NCI-H2107 (cell line): ENCODE results near the gene SMARCC1.
"Not testable (repeated sequence)": the region's sequence is repeated elsewhere in the genome, so short reads cannot be mapped to it uniquely, and the experiment has no call there.

ENCODE experiments used
- DNase-seq: peaks from one replicate; lab custom pipeline; 2025; lab: John Stamatoyannopoulos, UW

The SMARCC1 gene

DNA sequence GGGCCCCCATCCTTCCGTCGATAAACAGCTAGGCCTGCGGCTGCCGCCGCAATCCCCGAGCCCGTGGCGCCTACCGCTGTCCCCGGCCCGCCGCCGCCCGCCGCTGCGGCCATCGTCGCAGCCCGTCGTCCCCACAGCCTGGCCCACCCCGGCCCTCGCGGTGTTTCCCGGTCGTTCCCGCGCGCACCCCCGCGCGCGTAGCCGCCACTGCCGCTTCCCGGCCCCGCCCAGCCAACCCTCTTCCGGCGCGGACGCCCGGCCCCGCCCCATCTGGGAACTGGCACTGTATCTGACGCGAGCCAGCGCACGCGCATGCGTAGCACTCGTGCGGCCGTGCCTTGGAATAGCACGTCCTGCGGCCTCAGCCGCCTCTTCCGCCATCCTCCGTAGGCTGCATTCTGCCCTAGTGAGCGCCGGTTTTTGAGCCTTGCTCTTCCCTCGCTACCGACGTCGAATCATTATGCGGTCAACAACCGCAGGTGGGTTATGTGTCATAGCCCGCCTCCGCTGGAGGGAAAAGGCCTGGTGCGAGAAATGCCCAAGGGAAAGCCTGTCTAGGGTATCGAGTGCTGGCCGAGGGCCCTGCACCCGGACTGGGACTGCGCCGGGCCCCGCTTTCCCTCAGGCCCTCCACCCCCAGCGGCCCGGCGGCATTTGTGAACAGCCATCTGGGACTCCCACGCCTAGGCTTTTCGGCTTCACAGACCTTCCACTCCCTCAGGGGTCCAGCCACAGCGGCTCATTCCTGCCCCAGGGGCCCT, at the start of gene SMARCC1:
SMARCC1 (minus strand) TSS at position 209 of the 761 bp plus-strand sequence; CDS start at position 113, 96 bp downstream.
- DNase-seq: peak; percentile 81

DNA sequence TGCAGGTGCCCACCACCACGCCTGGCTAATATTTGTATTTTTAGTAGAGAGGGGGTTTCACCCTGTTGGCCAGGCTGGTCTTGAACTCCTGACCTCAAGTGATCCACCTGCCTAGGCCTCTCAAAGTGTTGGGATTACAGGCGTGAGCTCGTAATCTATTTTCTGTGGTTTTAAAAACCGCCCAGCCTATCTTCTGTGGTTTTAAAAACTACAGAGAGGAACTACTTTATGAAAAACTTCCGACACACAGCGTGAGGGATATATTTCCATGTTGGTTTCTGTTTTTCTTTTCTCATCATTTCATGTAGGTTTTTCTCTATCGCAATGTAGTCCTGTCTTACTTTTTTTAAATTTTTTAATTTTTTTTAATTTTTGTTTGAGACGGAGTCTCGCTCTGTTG, 47.8 kb upstream of the SMARCC1 start:
- not testable (repeated sequence) for DNase-seq

DNA sequence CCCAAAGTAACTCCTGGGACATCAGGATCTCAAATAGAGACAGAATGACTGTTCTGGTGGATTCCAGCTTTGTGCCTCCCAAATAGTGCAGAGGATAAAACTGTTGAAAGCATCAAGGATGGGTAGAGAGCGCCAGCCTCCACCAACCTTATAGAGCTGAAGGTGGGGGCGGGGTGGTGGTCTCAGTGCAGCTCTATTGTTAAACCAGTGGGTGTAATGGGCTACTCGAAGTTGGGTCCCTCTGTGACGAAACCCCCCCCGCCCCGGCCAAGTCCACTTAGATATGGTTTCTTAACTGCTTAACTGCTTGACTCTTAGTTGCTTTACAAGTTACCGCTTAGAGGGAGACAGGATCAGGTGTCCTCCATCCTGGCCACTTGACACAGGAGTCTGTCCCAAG, 43.9 kb upstream of the SMARCC1 start:
- DNase-seq: no peak

DNA sequence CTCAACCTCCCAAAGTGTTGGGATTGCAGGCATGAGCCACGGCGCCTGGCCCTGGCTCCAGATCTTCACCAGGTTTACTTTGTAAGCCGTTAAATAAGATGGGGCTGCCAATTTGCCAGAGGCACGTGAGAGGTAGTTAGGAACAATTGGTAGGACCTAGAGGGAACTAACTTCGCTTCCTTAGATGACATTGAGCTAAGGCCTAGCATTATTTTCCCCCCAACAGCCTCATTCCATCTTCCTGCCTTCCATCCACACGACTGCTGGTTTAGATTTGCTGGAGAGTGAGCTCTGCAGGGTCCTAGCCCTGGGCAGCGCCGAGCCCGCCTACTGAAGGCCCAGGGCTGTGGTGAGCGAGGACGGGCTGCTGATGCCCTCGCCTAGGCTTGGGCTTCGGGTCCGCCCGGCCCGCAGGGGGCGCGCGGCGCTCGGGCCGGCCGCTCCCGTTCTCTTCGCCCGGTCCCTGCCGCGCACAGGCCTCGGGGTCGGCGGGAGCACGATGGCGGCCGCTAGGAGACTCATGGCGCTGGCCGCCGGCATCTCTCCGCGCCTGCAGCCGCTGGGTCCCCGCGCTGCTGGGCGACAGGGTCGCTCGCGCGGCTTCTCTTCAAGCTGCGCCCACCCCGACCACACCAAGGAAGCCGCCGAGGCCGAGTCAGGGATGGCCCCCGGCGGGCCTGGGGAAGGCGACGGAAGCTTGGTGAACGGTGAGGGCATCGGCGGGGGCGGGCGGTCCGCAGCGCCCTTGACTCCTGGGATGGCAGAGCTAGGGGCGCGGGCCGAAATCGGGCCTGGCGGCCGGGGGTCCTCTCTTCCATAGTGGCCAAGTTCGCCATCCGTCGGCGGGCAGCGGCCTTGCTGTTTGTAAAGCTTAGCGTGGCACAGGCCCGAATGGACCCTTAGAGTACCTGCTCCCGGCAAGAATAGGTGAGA, 43.1 kb upstream of the SMARCC1 start:
- peak; percentile 42 for DNase-seq

DNA sequence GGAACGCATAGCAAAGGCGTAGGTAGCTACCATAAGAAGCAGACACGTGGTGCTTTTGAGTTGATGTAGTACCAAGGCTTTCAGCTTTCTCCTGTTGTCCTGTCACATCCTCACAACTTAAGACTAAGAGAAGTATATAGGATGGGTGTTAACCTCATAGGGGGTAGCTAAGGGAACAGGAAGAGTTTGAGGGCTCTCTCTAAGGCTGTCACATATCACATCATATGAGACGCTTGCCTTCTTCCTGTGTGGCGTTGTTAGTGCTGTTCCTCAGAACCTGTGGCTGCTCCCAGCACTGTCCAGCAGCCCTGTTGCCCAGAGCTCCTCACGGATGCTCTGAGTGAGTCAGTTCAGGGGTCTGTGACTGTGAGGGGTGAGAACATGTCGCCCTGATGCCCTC, 35.9 kb upstream of the SMARCC1 start:
- DNase-seq: no peak

DNA sequence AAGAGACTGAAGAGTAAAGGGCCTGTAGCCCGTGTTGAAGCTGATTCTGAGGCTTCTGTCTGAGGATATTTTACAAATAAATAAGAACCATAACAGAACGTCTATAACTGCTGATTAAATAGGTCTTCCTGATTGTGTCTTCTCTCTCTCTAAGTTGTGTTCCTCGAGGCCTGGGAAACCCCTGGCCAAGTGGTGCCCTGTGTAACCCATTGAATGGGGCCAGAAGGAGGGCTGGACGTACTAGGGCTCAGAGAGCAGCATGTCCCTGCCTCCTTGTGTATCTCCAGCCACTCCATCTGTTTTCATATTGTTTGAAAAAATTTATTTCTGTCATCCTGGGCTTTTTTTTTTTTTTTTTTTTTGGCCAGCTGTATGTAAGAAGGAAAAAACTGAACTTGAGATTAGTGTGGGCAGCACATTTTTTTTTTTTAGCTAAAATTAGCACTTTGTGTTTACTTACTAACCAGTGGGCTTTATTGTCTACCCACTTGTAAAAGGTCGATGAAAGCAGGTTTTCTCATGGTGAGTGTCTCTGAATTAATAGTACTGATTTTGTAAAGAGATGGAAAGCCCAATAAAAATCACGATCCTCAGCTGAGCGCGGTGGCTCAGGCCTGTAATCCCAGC, 32.0 kb upstream of the SMARCC1 start:
- DNase-seq: no peak

DNA sequence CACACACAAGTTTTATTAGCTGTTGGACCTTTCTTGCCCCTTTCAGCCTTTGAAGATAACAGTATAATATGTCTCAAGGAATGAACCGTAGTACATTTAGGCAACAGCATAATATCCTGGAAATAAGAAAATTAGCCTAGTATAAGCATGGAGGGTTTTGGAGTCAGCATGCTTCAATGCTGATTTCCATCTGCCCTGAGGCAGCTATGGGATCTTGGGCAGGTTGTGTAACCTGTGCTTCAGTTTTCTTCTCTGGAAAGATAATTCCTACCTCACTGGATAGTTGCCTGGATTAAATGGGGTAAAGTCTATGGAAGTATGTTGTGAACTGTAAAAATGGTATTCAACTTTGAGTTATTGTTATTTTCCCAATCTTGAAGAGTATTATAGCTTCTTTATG, 22.9 kb upstream of the SMARCC1 start:
- no peak for DNase-seq

DNA sequence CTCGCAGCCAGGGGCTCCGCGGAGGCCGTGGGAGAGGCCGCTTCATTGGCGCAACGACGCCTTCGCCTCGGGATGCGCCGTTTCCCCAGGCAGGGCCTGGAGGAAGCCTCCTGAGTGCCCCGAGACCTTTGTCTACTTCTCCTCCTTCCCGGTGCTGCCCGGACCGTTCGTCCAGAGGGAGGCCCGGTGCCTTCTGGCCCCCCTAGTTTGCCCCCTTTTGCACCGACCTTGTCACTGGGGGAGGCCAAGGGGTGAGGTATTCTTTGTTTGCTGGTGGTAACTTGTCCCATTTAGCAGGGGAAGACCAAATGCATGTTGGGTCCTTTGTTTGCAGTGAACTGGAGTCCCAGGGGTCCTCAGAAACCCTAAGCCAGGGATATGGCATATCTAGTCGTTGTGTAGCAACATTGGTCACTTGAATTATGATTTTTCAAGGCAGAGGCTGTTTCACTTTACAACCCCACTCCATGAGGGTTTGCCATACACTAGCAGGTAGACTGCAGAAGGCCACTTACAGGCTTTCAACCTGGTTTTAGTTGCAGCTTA, 21.9 kb upstream of the SMARCC1 start:
- no peak for DNase-seq

DNA sequence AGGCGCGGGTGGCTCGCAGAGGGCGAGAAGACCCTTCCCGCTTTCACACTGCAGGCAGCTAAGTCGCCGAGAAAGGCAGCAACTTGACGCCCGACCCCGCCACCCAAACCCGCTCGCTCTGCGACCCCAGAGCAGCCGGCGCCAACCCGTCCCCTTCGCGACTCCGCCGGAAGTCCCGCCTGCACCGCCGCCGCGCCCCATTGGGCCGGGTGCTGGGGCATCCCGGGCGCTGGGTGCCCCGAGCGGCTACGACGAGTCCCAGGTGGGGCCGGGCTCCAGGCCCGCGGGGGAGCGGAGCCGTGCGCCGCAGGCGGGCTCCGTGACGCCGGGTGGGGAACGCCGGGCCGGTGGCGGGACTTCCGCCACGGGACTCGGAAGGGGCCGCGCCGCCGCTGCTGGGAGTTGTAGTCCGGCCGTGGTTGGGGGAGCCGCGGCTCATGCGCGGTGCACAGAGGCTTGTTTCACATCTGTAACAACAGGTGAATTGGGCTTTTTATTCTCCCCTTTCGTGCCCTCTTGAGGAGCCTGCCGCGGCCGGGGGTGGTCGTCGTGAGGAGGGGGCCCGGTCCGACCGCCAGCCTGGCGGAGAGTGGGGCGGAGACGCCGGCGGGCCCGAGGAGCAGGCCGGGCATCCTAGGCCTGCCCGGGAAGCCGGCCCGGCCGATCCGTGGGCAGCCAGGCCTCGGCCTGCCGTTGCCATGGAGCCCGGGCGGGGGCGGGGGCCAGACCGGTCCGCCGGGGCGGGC, 21.2 kb upstream of the SMARCC1 start, which contains the start of gene DHX30:
DHX30 (plus strand) TSS at position 405 of the 746 bp plus-strand sequence. CDS start 7,546 bp downstream, outside the sequence.
- DNase-seq: no peak

DNA sequence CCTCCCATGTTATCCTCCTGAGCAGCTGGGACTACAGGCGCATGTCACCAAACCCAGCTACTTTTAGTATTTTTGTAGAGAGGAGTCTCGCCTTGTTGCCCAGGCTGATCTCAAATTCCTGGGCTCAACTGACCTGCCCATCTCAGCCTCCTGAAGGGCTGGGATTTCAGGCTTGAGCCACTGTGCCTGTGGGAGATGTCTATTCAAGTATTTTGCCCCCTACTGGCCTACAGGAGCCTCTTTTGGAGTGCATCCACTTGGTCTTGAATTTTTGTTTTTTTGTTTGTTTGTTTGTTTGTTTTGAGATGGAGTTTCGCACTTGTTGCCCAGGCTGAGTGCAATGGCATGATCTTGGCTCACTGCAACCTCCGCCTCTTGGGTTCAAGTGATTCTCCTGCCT, 18.0 kb upstream of the SMARCC1 start:
- DNase-seq: no peak

DNA sequence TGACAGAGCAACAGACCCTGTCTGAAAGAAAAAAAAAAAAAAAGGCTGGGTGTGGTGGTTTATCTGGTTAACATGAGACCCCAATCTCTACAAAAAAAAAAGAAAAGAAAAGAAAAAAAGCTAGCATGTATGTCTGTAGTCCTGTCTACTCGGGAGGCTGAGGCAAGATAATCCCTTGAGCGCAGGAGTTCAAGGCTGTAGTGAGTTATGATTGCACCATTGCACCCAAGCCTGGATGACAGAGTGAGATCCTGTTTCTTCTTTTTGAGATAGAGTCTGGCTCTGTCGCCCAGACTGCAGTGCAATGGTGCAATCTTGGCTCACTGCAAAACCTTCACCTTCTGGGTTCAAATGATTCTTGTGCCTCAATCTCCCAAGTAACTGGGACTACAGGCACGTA, 12.9 kb upstream of the SMARCC1 start:
- DNase-seq: no peak

DNA sequence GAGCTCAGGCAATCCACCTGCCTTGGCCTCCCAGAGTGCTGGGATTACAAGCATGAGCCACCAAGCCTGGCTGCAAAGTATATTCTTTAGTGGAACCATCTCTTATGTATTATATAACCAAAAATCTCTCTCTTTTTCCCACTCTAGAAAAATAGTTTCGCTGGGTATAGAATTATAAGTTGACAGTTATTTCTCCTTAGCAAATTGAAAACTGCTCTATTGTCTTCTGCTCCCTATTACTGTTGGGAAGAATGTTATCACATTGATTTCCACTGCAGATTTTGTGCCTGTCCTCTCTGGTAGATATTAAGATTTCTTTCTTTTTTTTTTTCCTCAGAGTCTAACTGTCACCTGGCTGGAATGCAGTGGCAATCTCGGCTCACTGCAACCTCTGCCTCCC, 11.0 kb upstream of the SMARCC1 start:
- no peak for DNase-seq

DNA sequence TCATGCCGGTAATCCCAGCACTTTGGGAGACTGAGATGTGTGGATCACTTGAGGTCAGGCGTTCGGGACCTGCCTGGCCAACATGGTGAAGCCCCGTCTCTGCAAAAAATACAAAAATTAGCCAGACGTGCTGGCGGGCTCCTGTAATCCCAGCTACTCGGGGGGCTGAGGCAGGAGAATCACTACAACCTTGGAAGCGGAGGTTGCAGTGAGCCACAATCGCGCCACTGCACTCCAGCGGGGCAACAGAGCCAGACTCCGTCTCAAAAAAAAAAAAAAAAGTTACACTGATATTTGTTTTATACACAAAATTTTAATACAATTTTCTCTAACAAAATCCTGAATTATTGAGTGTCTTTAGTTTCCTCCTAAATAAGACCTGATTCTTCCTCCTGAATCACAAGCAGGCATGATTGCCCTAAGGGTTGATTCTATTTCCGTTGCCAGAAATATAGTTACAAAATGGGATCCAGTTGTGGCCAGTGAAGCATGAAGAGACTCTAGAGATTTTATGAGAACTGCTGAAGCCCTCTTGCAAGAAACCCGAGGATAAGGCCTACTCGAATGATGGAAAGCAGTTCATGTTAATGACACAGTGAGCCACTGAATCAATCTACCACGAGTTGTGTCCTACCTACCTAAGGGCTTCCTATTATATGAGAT, 9.6 kb upstream of the SMARCC1 start:
- DNase-seq: no peak

DNA sequence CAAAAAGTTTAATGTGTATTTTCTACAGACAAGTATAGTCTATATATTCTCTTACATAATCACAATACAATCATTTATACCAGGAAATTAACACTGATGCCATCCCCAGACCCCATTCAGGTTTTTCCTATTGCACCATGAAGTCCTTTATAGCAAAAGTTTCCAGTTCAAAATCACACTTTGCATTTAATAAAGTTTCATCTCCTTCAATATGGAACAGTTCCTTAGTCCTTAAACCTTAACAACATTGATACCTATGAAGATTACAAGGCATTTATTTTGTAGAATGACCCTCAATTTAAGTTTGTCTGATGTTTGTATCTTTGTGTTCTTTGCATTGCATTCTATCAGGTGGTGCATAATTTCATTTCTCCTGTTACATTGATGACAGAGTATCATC, 2.0 kb upstream of the SMARCC1 start:
- no peak for DNase-seq

DNA sequence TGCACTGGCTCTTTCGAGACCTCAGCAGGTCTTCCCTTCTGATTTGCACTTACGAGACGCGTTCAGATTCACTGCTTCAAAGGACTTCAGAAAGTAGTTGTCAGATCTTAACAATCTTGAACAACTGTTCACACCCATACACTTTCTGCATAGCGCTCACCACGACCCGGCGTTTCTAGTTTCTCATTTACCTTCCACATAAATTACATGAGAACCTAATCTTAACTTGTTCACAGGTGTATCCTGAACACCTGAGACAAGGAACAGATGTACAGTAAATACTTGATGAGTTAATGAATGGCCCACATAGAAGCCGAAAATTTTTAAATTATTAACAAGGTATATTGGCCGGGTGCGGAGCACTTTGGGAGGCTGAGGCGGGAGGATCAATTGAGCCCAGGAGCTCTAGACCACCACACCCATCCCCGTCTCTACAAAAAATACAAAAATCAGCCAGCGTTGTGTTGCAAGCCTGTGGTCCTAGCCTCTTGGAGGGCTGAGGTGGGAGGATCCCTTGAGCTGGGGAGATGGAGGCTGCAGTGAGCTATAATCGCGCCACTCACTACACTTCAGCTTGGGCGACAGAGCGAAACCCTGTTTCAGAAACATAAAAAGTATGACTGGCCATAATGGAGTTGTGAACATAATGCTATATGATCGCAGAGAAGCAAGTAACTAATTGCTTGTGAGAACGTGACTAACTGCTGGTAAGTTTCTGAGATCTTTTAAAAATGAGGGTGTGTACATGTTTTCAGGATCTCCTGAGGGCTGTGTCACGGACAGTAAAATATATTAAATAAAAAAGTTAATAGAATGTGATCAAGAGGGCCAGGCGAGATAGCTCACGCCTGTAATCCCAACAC, 984 bp upstream of the SMARCC1 start:
- DNase-seq: no peak

DNA sequence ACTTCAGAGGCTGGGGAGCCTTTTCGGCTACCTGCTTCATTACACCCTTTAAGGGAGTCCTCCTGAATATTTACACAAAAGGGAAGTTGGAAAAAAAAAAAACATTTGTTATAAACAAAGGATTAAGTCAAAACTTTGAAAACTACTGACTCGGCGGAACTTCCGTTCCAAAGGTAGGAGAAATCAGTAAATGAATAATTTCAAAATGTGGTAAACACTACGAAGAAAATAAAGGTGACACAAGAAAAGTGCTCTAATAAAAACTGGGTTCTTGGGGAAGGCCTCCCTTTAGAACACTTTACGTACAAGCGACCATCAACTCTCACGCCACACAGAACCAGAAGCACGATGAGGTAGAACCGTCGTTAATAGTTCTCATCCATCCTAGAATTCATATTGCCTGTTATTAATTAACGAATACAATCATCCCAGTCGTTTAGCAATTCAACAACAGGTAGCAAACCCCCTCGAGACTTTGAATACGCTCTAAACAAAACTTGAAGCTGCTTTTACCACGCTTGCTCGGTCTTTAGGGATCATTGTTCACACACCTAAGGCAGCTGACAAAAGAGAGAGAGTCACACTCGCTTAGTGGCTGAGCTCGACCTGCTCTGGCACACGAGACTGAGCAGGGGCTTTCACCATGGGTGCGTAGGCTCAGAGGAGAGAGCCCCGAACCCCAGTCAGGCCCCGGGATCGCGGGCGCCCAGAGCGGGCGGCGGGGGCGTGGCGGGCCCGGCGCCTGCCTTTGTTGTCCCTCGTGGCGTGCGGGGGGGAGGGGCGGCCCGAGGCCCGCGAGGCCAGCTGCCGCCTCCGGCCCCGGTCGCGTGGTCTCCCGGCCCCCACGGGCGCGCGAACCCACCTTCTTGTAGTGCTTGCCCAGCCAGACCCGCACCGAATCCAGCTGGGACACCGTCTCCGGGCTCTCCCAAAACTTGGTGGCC, 680 bp downstream of the SMARCC1 start:
- DNase-seq: no peak

DNA sequence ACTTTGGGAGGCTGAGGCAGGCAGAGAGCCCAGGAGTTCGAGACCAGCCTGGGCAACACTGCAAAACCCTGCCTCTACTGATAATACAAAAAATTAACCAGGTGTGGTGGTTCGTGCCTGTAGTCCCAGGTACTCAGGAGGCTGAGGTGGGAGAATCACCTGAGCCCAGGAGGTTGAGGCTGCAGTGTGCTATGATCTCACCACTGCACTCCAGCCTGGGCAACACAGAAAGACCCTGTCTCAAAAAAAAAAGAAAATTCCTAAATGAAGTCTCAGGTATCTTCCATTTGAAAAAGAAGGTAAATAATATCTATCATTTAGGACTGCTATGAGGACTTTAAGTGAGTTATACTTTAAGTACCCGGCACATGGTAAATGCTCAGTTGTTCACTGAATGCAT, 2.9 kb downstream of the SMARCC1 start:
- no peak for DNase-seq

DNA sequence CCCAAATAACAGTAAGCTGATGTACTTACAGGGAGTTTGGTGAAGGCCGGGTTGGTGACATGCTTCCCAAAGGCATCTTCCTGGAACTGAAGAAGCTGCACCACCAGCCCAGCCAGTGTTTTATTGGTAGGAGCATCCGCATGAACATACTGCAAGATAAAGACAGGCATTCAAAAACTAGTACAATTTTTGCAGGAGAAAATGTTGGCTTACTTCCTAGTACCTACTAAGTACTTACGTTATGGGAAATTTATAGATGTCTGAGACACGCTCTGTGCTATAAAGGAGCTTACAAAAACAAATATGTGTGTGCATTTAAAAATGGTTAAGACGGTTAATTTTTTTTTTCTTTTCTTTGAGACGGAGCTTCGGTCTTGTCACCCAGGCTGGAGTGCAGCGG, 8.9 kb downstream of the SMARCC1 start:
- no peak for DNase-seq

DNA sequence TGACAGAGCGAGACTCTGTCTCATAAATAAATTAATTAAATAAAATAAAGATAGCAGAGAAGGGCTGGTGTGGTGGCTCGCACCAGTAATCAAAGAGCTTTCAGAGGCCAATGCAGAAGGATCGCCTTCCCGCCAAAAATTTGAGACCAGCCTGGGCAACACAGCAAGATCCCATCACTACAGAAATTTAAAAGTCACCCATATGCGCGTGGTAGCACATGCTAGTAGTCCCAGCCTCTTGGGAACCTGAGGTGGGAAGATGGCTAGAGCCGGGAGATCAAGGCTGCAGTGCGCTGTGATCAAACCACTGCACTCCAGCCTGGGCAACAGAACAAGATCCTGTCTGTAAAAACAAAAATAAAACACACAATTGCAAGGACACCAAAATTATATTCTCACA, 9.6 kb downstream of the SMARCC1 start:
- DNase-seq: no peak
